Hypothalamus (tissue), 51 donors: ENCODE results near the gene FOXB2.
A peak's percentile ranks its signal among the peaks of the same experiment; 100 is the strongest.
"Not testable (repeated sequence)": the region's sequence is repeated elsewhere in the genome, so short reads cannot be mapped to it uniquely, and the experiment has no call there.

Experiments
- DNase-seq, 51 donors: peaks; one replicate each; lab custom pipeline; 2025; lab: John Stamatoyannopoulos, UW

The FOXB2 gene

GRCh38 chr9:77019236-77019925, at the start of gene FOXB2:
FOXB2 (plus strand) TSS chr9:77019655; CDS start chr9:77019655, 0 bp downstream.
- no peak for DNase-seq

- DNase-seq, result no peak
Observed at GRCh38 chr9:76969716-76970115, 49.7 kb upstream of the FOXB2 start.

- DNase-seq, result not testable (repeated sequence)
Observed at GRCh38 chr9:76978831-76979230, 40.6 kb upstream of the FOXB2 start.

- no peak for DNase-seq
Observed at GRCh38 chr9:76980566-76980965, 38.9 kb upstream of the FOXB2 start.

GRCh38 chr9:76984486-76984885, 35.0 kb upstream of the FOXB2 start:
- no peak for DNase-seq

- DNase-seq, result no peak
Observed at GRCh38 chr9:76985581-76985980, 33.9 kb upstream of the FOXB2 start.

GRCh38 chr9:76987594-76988200, 31.8 kb upstream of the FOXB2 start:
- peak in 31 of 51 donors; percentile 0 to 71 (median 25) for DNase-seq

GRCh38 chr9:76988941-76989340, 30.5 kb upstream of the FOXB2 start:
- DNase-seq, result no peak

- peak in 10 of 51 donors; percentile 1 to 33 (median 9) for DNase-seq
Observed at GRCh38 chr9:76989501-76989900, 30.0 kb upstream of the FOXB2 start.

- DNase-seq, result peak in 22 of 51 donors; percentile 5 to 55 (median 22)
Observed at GRCh38 chr9:76996700-76997099, 22.8 kb upstream of the FOXB2 start.

- no peak for DNase-seq
Observed at GRCh38 chr9:76999261-76999660, 20.2 kb upstream of the FOXB2 start.

- DNase-seq, result no peak
Observed at GRCh38 chr9:77000330-77000729, 19.1 kb upstream of the FOXB2 start.

GRCh38 chr9:77003366-77003765, 16.1 kb upstream of the FOXB2 start:
- DNase-seq, result no peak

- no peak for DNase-seq
Observed at GRCh38 chr9:77005216-77005615, 14.2 kb upstream of the FOXB2 start.

- DNase-seq, result no peak
Observed at GRCh38 chr9:77010527-77010926, 8.9 kb upstream of the FOXB2 start.

- peak in 29 of 51 donors; percentile 1 to 69 (median 21) for DNase-seq
Observed at GRCh38 chr9:77011973-77012821, 7.3 kb upstream of the FOXB2 start.

- no peak for DNase-seq
Observed at GRCh38 chr9:77013206-77013931, 6.1 kb upstream of the FOXB2 start.

GRCh38 chr9:77013932-77014596, 5.4 kb upstream of the FOXB2 start:
- DNase-seq, result no peak

GRCh38 chr9:77014597-77015263, 4.7 kb upstream of the FOXB2 start:
- DNase-seq, result no peak
